SK-N-SH treated with all-trans-retinoic acid at 6 μM for 48 hours (cell line): ENCODE data around the gene CDH22.

Experiments used
- ATAC-seq: fragments of 200-7000 bp; cut with Tn5 transposase; 3 replicates; pipeline ENCODE4 v1.9.1; 2020; ENCODE audit warnings: mild to moderate bottlenecking, moderate library complexity
- BACH2 ChIP-seq: fragments of 250-450 bp; sonication (Bioruptor Pico); IDR thresholded peaks from 2 replicates; pipeline ENCODE4 v1.9.0; 2021; ENCODE audit warnings: mild to moderate bottlenecking, borderline replicate concordance
- CREB5 ChIP-seq: fragments of 250-450 bp; sonication (Bioruptor Pico); IDR thresholded peaks from 2 replicates; pipeline ENCODE4 v1.5.1; 2020; ENCODE audit warnings: low read depth, mild to moderate bottlenecking, moderate library complexity
- CSDC2 ChIP-seq: fragments of 250-450 bp; sonication (Bioruptor Pico); IDR thresholded peaks from 2 replicates; pipeline ENCODE4 v1.5.0; 2020; ENCODE audit warnings: mild to moderate bottlenecking, moderate library complexity
- CSRNP3 ChIP-seq: fragments of 250-450 bp; sonication (Bioruptor Pico); IDR thresholded peaks from 2 replicates; pipeline ENCODE4 v1.5.1; 2021; ENCODE audit warnings: mild to moderate bottlenecking, moderate library complexity
- ESRRG ChIP-seq: fragments of 250-450 bp; sonication (Bioruptor Pico); IDR thresholded peaks from 2 replicates; pipeline ENCODE4 v1.6.1; 2021; ENCODE audit warnings: mild to moderate bottlenecking
- GLIS3 ChIP-seq: fragments of 250-450 bp; sonication (Bioruptor Pico); IDR thresholded peaks from 2 replicates; pipeline ENCODE4 v1.5.0; 2020; ENCODE audit warnings: mild to moderate bottlenecking, moderate library complexity
- ISL1 ChIP-seq: fragments of 250-450 bp; sonication (Bioruptor Pico); IDR thresholded peaks from 2 replicates; pipeline ENCODE4 v2.1.2; 2022; ENCODE audit warnings: mild to moderate bottlenecking, moderate library complexity
- OSR1 ChIP-seq: fragments of 250-450 bp; sonication (Bioruptor Pico); IDR thresholded peaks from 2 replicates; pipeline ENCODE4 v1.8.0; 2022; ENCODE audit warnings: moderate library complexity, mild to moderate bottlenecking, inconsistent platforms
- PATZ1 ChIP-seq: fragments of 250-450 bp; sonication (Bioruptor Pico); IDR thresholded peaks from 2 replicates; pipeline ENCODE4 v1.8.0; 2020; ENCODE audit warnings: mild to moderate bottlenecking, moderate library complexity, borderline replicate concordance
- PPARA ChIP-seq: fragments of 250-450 bp; sonication (Bioruptor Pico); IDR thresholded peaks from 2 replicates; pipeline ENCODE4 v1.5.0; 2020; ENCODE audit warnings: mild to moderate bottlenecking, borderline replicate concordance
- TCF4 ChIP-seq: fragments of 250-450 bp; sonication (Bioruptor Pico); IDR thresholded peaks from 2 replicates; pipeline ENCODE4 v1.8.0; 2021; ENCODE audit warnings: mild to moderate bottlenecking, moderate library complexity, borderline replicate concordance
- TOX ChIP-seq: fragments of 250-450 bp; sonication (Bioruptor Pico); IDR thresholded peaks from 2 replicates; pipeline ENCODE4 v1.8.0; 2021; ENCODE audit warnings: mild to moderate bottlenecking, moderate library complexity, borderline replicate concordance
- ZC3H10 ChIP-seq: fragments of 250-450 bp; sonication (Bioruptor Pico); IDR thresholded peaks from 2 replicates; pipeline ENCODE4 v1.5.1; 2021; ENCODE audit warnings: mild to moderate bottlenecking, moderate library complexity
- ZFP3 ChIP-seq: fragments of 250-450 bp; sonication (Bioruptor Pico); IDR thresholded peaks from 2 replicates; pipeline ENCODE4 v1.5.0; 2020; ENCODE audit warnings: mild to moderate bottlenecking, moderate library complexity
- ZFP30 ChIP-seq: fragments of 450-650 bp; formaldehyde crosslinking; IDR thresholded peaks from 2 replicates; pipeline ENCODE4 v1.5.0; 2022; ENCODE audit warnings: mild to moderate bottlenecking, moderate library complexity
- ZNF70 ChIP-seq: fragments of 450-650 bp; formaldehyde crosslinking; IDR thresholded peaks from 2 replicates; pipeline ENCODE4 v1.5.0; 2020; ENCODE audit warnings: mild to moderate bottlenecking, moderate library complexity
- ZNF8 ChIP-seq: fragments of 450-650 bp; formaldehyde crosslinking; IDR thresholded peaks from 2 replicates; pipeline ENCODE4 v1.5.0; 2020; ENCODE audit warnings: mild to moderate bottlenecking, moderate library complexity
- TF ChIP-seq, protein P1 (sequence below): fragments of 250-450 bp; sonication (Bioruptor Pico); IDR thresholded peaks from 2 replicates; pipeline ENCODE4 v1.8.0; 2021; ENCODE audit warnings: low read depth, mild to moderate bottlenecking, moderate library complexity, borderline replicate concordance

The CDH22 gene

DNA sequence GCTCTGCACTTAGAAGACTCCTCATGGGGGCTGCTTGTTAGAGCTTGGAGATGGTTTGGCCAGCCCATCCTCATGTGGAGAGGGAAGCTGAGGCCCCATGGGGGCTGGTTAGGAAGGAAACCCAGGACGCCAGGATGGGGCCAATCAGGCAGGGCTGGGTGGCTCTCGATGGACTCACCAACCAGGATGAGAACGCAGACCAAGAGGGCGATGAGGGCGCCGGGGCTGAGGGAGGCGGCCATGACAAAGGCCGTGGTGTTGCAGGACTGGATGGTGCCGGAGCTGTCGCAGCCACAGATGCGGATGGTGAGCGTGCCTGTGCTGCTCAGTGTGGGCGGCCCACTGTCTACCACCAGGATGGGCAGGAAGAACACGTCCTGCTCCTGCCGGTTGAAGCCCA lies 130.5 kb downstream of the CDH22 start:
- TF ChIP-seq ISL1 (CRISPR knock-in tag) (no peak), TOX (no peak), ZFP3 (no peak)
- no peak for ATAC-seq

GRCh38 chr20:46176739-46177378 lies 131.4 kb downstream of the CDH22 start:
- TF ChIP-seq PPARA (CRISPR knock-in tag) = no peak
- TF ChIP-seq CREB5 (CRISPR knock-in tag) = no peak
- TF ChIP-seq ZC3H10 = no peak
- TF ChIP-seq PATZ1 (CRISPR knock-in tag) = no peak
- TF ChIP-seq BACH2 (CRISPR knock-in tag) = no peak
- no peak for TF ChIP-seq ISL1 (CRISPR knock-in tag)
- no peak for TF ChIP-seq ZFP30
- TF ChIP-seq OSR1 (CRISPR knock-in tag) = no peak
- no peak for TF ChIP-seq ESRRG (CRISPR knock-in tag)
- no peak for TF ChIP-seq ZNF8 (CRISPR knock-in tag)
- no peak for ATAC-seq

DNA sequence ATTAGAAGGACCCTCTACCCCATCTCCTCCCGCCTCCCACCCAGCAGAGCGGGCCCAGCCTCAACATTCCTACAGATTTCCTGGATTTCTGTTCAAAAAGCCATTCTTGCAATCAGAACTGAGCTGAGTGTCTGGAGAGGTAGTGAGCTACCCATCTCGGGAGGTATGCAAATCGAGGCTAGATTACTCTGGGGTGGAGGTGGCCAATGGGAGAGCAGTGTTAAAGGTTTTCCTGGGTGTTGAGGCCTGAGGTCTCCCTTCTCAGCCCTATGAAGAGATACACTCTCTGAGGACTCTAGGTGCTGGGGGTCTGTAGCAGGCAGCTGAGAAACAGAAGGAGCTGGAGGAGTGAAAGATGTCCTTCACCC lies 133.2 kb downstream of the CDH22 start:
- ATAC-seq = no peak

More for the DNA sequence above, 133.2 kb downstream of the CDH22 start:
- TF ChIP-seq ZFP3 (no peak), ISL1 (CRISPR knock-in tag) (no peak), OSR1 (CRISPR knock-in tag) (no peak), ZC3H10 (no peak), BACH2 (CRISPR knock-in tag) (no peak), CSDC2 (CRISPR knock-in tag) (no peak), TCF4 (CRISPR knock-in tag) (no peak), GLIS3 (CRISPR knock-in tag) (no peak), ZFP30 (no peak), CSRNP3 (no peak), CREB5 (CRISPR knock-in tag) (no peak), ZNF70 (CRISPR knock-in tag) (no peak), TOX (no peak), PATZ1 (CRISPR knock-in tag) (no peak), ZNF8 (CRISPR knock-in tag) (no peak), ESRRG (CRISPR knock-in tag) (no peak)
- TF ChIP-seq, protein P1, sequence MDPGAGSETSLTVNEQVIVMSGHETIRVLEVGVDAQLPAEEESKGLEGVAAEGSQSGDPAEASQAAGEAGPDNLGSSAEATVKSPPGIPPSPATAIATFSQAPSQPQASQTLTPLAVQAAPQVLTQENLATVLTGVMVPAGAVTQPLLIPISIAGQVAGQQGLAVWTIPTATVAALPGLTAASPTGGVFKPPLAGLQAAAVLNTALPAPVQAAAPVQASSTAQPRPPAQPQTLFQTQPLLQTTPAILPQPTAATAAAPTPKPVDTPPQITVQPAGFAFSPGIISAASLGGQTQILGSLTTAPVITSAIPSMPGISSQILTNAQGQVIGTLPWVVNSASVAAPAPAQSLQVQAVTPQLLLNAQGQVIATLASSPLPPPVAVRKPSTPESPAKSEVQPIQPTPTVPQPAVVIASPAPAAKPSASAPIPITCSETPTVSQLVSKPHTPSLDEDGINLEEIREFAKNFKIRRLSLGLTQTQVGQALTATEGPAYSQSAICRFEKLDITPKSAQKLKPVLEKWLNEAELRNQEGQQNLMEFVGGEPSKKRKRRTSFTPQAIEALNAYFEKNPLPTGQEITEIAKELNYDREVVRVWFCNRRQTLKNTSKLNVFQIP (CRISPR knock-in tag) = no peak
- TF ChIP-seq, all 23 proteins: peak for 0
